Cardiac septum (tissue), 1 donor: ENCODE measurements around the gene DPYSL4. TPM values are rescaled to one million over a fixed set of nuclear protein-coding genes. Genes with fewer than 3 reads are reported as not detected.
"Not testable (repeated sequence)": the region's sequence is repeated elsewhere in the genome, so short reads cannot be mapped to it uniquely, and the experiment has no call there.

Experiments
- DNase-seq: peaks from one replicate; pipeline ENCODE4 v3.0.0-alpha.2; 2020; ENCODE audit warnings: low spot score
- intact Hi-C: fragments of 100-400 bp; cut with DNase I; formaldehyde crosslinking; loops from one replicate; pipeline ENCODE4 v1.14.0; 2022
- total RNA-seq: library from RNA; stranded (reverse); fragmentation: NEBNext Ultra II Directional; extraction: Animal tissue kit (Norgen Biotek cat#: 25700); gene quantifications from one replicate; pipeline ENCODE4 v1.2.1, GENCODE V29; 2021
- donor health status: DM: no; HTN: no; CAD: no.

Gene DPYSL4
- total RNA-seq, 1 donor from 2014 or later, result 55.4 TPM

GRCh38 chr10:132202070-132202970, 15.6 kb downstream of the DPYSL4 start:
- intact Hi-C loops, result no loop called here
- DNase-seq, result no peak

GRCh38 chr10:132203256-132204077, 16.7 kb downstream of the DPYSL4 start:
- intact Hi-C loops, result no loop called here
- DNase-seq, result no peak

- intact Hi-C loops, result no loop called here
- no peak for DNase-seq
These were observed 17.5 kb downstream of the DPYSL4 start for GRCh38 chr10:132204078-132204780.

- intact Hi-C loops, result no loop called here
- no peak for DNase-seq
These were observed 18.2 kb downstream of the DPYSL4 start for GRCh38 chr10:132204781-132205473.

- DNase-seq, result no peak
- intact Hi-C loops, result no loop called here
These were observed 19.1 kb downstream of the DPYSL4 start for GRCh38 chr10:132205650-132206376.

- no peak for DNase-seq
- intact Hi-C loops, result no loop called here
These were observed 19.6 kb downstream of the DPYSL4 start for GRCh38 chr10:132206377-132206745.

GRCh38 chr10:132206806-132207535, 20.2 kb downstream of the DPYSL4 start:
- intact Hi-C loops, result no loop called here
- DNase-seq, result no peak

GRCh38 chr10:132207536-132208461, 21.1 kb downstream of the DPYSL4 start:
- intact Hi-C loops, result no loop called here
- no peak for DNase-seq

- DNase-seq, result peak; percentile 84
- intact Hi-C loops, result no loop called here
These were observed 21.8 kb downstream of the DPYSL4 start for GRCh38 chr10:132208462-132209050.

- intact Hi-C loops, result no loop called here
- no peak for DNase-seq
These were observed 22.4 kb downstream of the DPYSL4 start for GRCh38 chr10:132209130-132209529.

- intact Hi-C loops, result no loop called here
- DNase-seq, result no peak
These were observed 23.3 kb downstream of the DPYSL4 start for GRCh38 chr10:132209978-132210530.

- no peak for DNase-seq
- intact Hi-C loops, result no loop called here
These were observed 24.0 kb downstream of the DPYSL4 start for GRCh38 chr10:132210766-132211165.

GRCh38 chr10:132211246-132211645, 24.5 kb downstream of the DPYSL4 start:
- intact Hi-C loops, result no loop called here
- DNase-seq, result no peak

- no peak for DNase-seq
- intact Hi-C loops, result no loop called here
These were observed 26.1 kb downstream of the DPYSL4 start for GRCh38 chr10:132212816-132213215.

GRCh38 chr10:132213917-132214316, 27.2 kb downstream of the DPYSL4 start:
- intact Hi-C loops, result no loop called here
- DNase-seq, result no peak

GRCh38 chr10:132216441-132216840, 29.7 kb downstream of the DPYSL4 start:
- DNase-seq, intact Hi-C loops: not testable (repeated sequence)
